ENCODE data around the gene RNF214. TPM values are rescaled to one million over a fixed set of nuclear protein-coding genes. Genes with fewer than 3 reads are reported as not detected.

The RNF214 gene
- total RNA-seq, 4 donors from 2014 or later, result 12.4 to 21.5 (median 18.4) TPM

- peaks cover 5 to 62% (median 26%) of the 10 kb centered on the region in 4 donors for H3K36me3 ChIP-seq
- no peak overlapping the region for H3K4me3 ChIP-seq
- WGBS, result 88% methylated on average over 6 of the region's 6 CpGs
- TF ChIP-seq POLR2AphosphoS5 (IDR thresholded peaks at IDR 0.05), result no peak
- no peak for TF ChIP-seq EP300 (IDR thresholded peaks at IDR 0.05)
- no peak for TF ChIP-seq POLR2A (IDR thresholded peaks at IDR 0.05; ENCODE audit: low read depth)
- TF ChIP-seq CTCF (IDR thresholded peaks at IDR 0.05), result no peak
- H3K27ac ChIP-seq (replicated peaks in 1 of 4), result no peak overlapping the region
- H3K27me3 ChIP-seq, result no peaks in the 10 kb centered on the region
- intact Hi-C loops (cut with DNase I), result no loop called here
- H3K4me1 ChIP-seq, result peaks cover 0 to 5% (median under 1%) of the 10 kb centered on the region in 4 donors
- DNase-seq (ENCODE audit: extremely low spot score), result no peak
- H3K9me3 ChIP-seq, result no peaks in the 10 kb centered on the region
Observed at GRCh38 chr11:117334896-117335295, 102.4 kb downstream of the RNF214 start.

GRCh38 chr11:117335399-117335798, 102.9 kb downstream of the RNF214 start:
- Histone ChIP-seq H3K9me3 (no peaks in the 10 kb centered on the region), H3K36me3 (peaks cover 5 to 67% (median 30%) of the 10 kb centered on the region in 4 donors), H3K4me1 (peaks cover 0 to under 1% (median 0%) of the 10 kb centered on the region in 4 donors), H3K27ac (replicated peaks in 1 of 4) (no peak overlapping the region), H3K4me3 (no peak overlapping the region), H3K27me3 (no peaks in the 10 kb centered on the region)
- intact Hi-C loops (cut with DNase I), result no loop called here
- TF ChIP-seq CTCF (IDR thresholded peaks at IDR 0.05) (no peak), EP300 (IDR thresholded peaks at IDR 0.05) (no peak), POLR2A (IDR thresholded peaks at IDR 0.05; ENCODE audit: low read depth) (no peak), POLR2AphosphoS5 (IDR thresholded peaks at IDR 0.05) (no peak)
- 98% methylated on average over 5 of the region's 5 CpGs for WGBS
- no peak for DNase-seq (ENCODE audit: extremely low spot score)

Small RNA genes lying within 50 kb of the gene (small RNA-seq; reads per million reads assigned to genes)
- 0 reads per million in 3 donors for gene RF00564

Other genes with a start within 250 kb of the RNF214 start
- 10 to 100 TPM; 39.5 to 53.5 (median 42.3) TPM for gene SIK3, start 134.2 kb upstream of the RNF214 start, total RNA-seq
- 10 to 100 TPM; 40.3 to 63.0 (median 47.4) TPM for gene PAFAH1B2, start 88.4 kb upstream of the RNF214 start, total RNA-seq
- gene SIDT2, start 53.9 kb upstream of the RNF214 start, total RNA-seq, result 10 to 100 TPM; 26.5 to 34.1 (median 29.3) TPM
- gene TAGLN, start 33.3 kb upstream of the RNF214 start, total RNA-seq, result over 10,000 TPM; 12,513 to 19,293 (median 14,679) TPM
- gene PCSK7, start 598 bp upstream of the RNF214 start, total RNA-seq, result 10 to 100 TPM; 27.8 to 43.7 (median 31.9) TPM
- gene BACE1-AS, start 58.7 kb downstream of the RNF214 start, total RNA-seq, result 10 to 100 TPM in 3 of 4 donors, 1 to 10 TPM in 1; 7.5 to 13.2 (median 11.1) TPM
- 10 to 100 TPM; 20.8 to 37.7 (median 23.9) TPM for gene BACE1, start 83.6 kb downstream of the RNF214 start, total RNA-seq
- 10 to 100 TPM; 16.4 to 21.2 (median 18.7) TPM for gene CEP164, start 95.2 kb downstream of the RNF214 start, total RNA-seq